ENCODE measurements around the gene TNS3. TPM values are rescaled to one million over a fixed set of nuclear protein-coding genes. Genes with fewer than 3 reads are reported as not detected.

The TNS3 gene
- total RNA-seq, 1 experiment from 2014 or later = 9.5 TPM

DNA sequence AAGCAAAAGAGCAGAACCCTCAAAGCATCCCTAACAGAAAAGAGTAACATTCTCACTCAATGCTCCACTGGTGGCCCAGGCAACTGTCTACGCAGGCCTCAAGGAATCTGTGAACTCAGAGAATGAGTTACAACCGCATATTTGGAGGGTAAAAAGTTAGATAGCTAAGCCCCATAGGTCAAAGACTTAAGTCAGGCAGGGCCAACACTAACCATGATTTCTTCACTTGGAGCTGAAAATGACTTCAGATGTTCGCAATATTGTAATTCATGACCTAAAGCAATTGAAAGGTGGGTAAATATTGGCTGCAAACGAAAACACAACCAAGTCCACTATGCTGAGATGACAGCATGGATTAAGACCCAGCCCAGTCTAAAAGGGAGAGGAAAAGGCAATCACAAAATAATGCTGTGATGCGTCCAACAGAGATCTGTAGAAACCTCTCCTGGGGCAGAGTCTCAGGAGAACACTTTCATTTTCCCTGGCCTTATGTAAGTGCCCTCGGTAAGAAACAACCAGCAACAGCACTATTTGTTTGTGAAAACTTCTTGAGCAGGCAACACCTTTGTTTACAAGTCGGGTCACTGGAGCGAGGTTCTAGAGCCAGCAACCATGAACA lies 176.5 kb downstream of the TNS3 start:
- Histone ChIP-seq H3K9me3 (ENCODE audit: control insufficient read depth, low read depth, low read length) (no peaks in the 10 kb centered on the region), H3K4me1 (ENCODE audit: insufficient read depth, low read length) (no peaks in the 10 kb centered on the region), H3K9ac (ENCODE audit: extremely low read depth, insufficient read length, low read length) (no peak overlapping the region), H3K23ac (ENCODE audit: insufficient read length, low read depth, low read length) (no peak overlapping the region), H2BK120ac (ENCODE audit: low read depth, low read length, poor library complexity, severe bottlenecking) (no peak overlapping the region), H2BK15ac (ENCODE audit: low read depth, low read length) (no peak overlapping the region), H4K91ac (ENCODE audit: insufficient read length, low read depth, low read length) (no peak overlapping the region), H3T11ph (ENCODE audit: low read length) (no peak overlapping the region), H4K8ac (replicated peaks; ENCODE audit: insufficient read length, low read depth, low read length) (no peak overlapping the region), H3K56ac (ENCODE audit: insufficient read length, low read depth, low read length) (no peak overlapping the region), H4K5ac (ENCODE audit: insufficient read length, low read depth, low read length) (no peak overlapping the region), H2AFZ (ENCODE audit: low read length) (no peak overlapping the region), H2BK5ac (ENCODE audit: insufficient read length, low read length) (no peak overlapping the region), H3K23me2 (ENCODE audit: insufficient read length, low read depth, low read length, poor library complexity, severe bottlenecking) (no peaks in the 10 kb centered on the region), H2BK20ac (ENCODE audit: low read depth, low read length, poor library complexity, severe bottlenecking) (no peak overlapping the region), H3K27ac (ENCODE audit: insufficient read length, low read depth, low read length) (no peak overlapping the region), H2BK12ac (ENCODE audit: insufficient read length, low read depth, low read length) (no peak overlapping the region), H3K4ac (ENCODE audit: low read depth, low read length) (no peak overlapping the region), H4K20me1 (ENCODE audit: control insufficient read depth, insufficient read depth, insufficient read length) (no peaks in the 10 kb centered on the region), H3K27me3 (ENCODE audit: insufficient read depth, low read length) (no peaks in the 10 kb centered on the region), H3K14ac (ENCODE audit: insufficient read depth, low read length) (no peak overlapping the region), H3K79me2 (ENCODE audit: insufficient read depth, low read length) (no peaks in the 10 kb centered on the region), H3K18ac (ENCODE audit: insufficient read length, low read depth, low read length) (no peak overlapping the region), H2AK5ac (ENCODE audit: insufficient read length, low read length) (no peak overlapping the region), H3K4me2 (ENCODE audit: insufficient read depth, insufficient read length, low read length) (no peak overlapping the region), H3K79me1 (ENCODE audit: insufficient read depth, low read depth, low read length, poor library complexity, severe bottlenecking) (no peaks in the 10 kb centered on the region)
- TF ChIP-seq, protein P1, sequence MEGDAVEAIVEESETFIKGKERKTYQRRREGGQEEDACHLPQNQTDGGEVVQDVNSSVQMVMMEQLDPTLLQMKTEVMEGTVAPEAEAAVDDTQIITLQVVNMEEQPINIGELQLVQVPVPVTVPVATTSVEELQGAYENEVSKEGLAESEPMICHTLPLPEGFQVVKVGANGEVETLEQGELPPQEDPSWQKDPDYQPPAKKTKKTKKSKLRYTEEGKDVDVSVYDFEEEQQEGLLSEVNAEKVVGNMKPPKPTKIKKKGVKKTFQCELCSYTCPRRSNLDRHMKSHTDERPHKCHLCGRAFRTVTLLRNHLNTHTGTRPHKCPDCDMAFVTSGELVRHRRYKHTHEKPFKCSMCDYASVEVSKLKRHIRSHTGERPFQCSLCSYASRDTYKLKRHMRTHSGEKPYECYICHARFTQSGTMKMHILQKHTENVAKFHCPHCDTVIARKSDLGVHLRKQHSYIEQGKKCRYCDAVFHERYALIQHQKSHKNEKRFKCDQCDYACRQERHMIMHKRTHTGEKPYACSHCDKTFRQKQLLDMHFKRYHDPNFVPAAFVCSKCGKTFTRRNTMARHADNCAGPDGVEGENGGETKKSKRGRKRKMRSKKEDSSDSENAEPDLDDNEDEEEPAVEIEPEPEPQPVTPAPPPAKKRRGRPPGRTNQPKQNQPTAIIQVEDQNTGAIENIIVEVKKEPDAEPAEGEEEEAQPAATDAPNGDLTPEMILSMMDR (conservative IDR thresholded peaks at IDR 0.05) = no peak
- no peak overlapping the region; a peak in 1 of 7 replicates for H3K27ac Mint-ChIP-seq
- peaks cover 7 to 14% of the 10 kb centered on the region in 2 experiments for H3K4me1 Mint-ChIP-seq
- no peaks in the 10 kb centered on the region; a peak in 1 of 5 replicates for H3K9me3 Mint-ChIP-seq
- H3K27me3 Mint-ChIP-seq (ENCODE audit: low read depth) = no peaks in the 10 kb centered on the region
- no CpG with 5 or more reads among the region's 8 CpGs for WGBS (ENCODE audit: extremely low coverage, insufficient read length, low lambda C conversion rate)
- H3K36me3 Mint-ChIP-seq (ENCODE audit: insufficient read depth in 1 of 3, low read depth in 3 of 3) = 0 out of 7 replicates have a peak, but pooled peaks cover 0 to 7% (median 0%) of the 10 kb centered on the region in 3 experiments
- H3K4me3 Mint-ChIP-seq = no peak overlapping the region
- no peak for DNase-seq
